Caco-2 (cell line): ENCODE results near the gene SLC6A8. TPM values are rescaled to one million over a fixed set of nuclear protein-coding genes. Genes with fewer than 3 reads are reported as not detected.
A peak's percentile ranks its signal among the peaks of the same experiment; 100 is the strongest.

Experiments
- BruUV-seq: library from RNA; stranded (reverse); fragments of 400-500 nt; replicated peaks from 2 replicates; lab custom pipeline; 2021; lab: Mats Ljungman, UMichigan
- CTCF ChIA-PET: fragments of 300-600 bp; sonication (Branson Sonifier 250); formaldehyde crosslinking; loops from one replicate; lab custom pipeline; 2022; ENCODE audit warnings: antibody characterized with exemption; lab: Charles Lee
- POLR2A ChIA-PET: fragments of 300-600 bp; sonication (Branson Sonifier 250); formaldehyde crosslinking; loops from one replicate; lab custom pipeline; 2022; ENCODE audit warnings: antibody characterized with exemption; lab: Charles Lee
- DNase-seq, 2 experiments: peaks; one replicate each; pipeline versions ENCODE4 v3.0.0 to v3.0.0-alpha.2; 2020 to 2022
- H3K27me3 ChIP-seq: replicated peaks from 2 replicates; pipeline ENCODE4 v1.6.0; 2011; ENCODE audit warnings: low read length; ENCODE audit not compliant: control insufficient read depth, insufficient read depth
- H3K36me3 ChIP-seq: 2 replicates; pipeline ENCODE4 v1.5.1; 2011; ENCODE audit warnings: low read length; ENCODE audit not compliant: control insufficient read depth, insufficient read depth
- H3K4me1 ChIP-seq: fragments of 250-450 bp; sonication (Bioruptor Pico); 2 replicates; pipeline ENCODE4 v1.5.1; 2020; ENCODE audit warnings: mild to moderate bottlenecking
- H3K4me3 ChIP-seq: 2 replicates; pipeline ENCODE4 v1.5.1; 2011; ENCODE audit warnings: low read depth, mild to moderate bottlenecking, control low read depth, low read length
- H3K9me3 ChIP-seq: fragments of 250-450 bp; sonication (Bioruptor Pico); 2 replicates; pipeline ENCODE4 v1.5.1; 2020; ENCODE audit warnings: mild to moderate bottlenecking, moderate library complexity
- H3K27ac Mint-ChIP-seq: one replicate; pipeline ENCODE4 v1.8.0; 2022; ENCODE audit warnings: mixed read lengths; ENCODE audit not compliant: unreplicated experiment
- H3K27me3 Mint-ChIP-seq: one replicate; pipeline ENCODE4 v1.8.0; 2022; ENCODE audit warnings: mixed read lengths; ENCODE audit not compliant: insufficient read depth, unreplicated experiment
- H3K36me3 Mint-ChIP-seq: one replicate; pipeline ENCODE4 v1.8.0; 2022; ENCODE audit warnings: mild to moderate bottlenecking, mixed read lengths; ENCODE audit not compliant: insufficient read depth, unreplicated experiment
- H3K4me1 Mint-ChIP-seq: one replicate; pipeline ENCODE4 v1.8.0; 2022; ENCODE audit warnings: low read depth, mixed read lengths; ENCODE audit not compliant: unreplicated experiment
- H3K4me3 Mint-ChIP-seq: one replicate; pipeline ENCODE4 v1.8.0; 2022; ENCODE audit warnings: mild to moderate bottlenecking, moderate library complexity, mixed read lengths; ENCODE audit not compliant: unreplicated experiment
- H3K9me3 Mint-ChIP-seq: one replicate; pipeline ENCODE4 v1.8.0; 2022; ENCODE audit warnings: mixed read lengths; ENCODE audit not compliant: unreplicated experiment
- intact Hi-C: fragments of 100-400 bp; cut with micrococcal nuclease; formaldehyde crosslinking; loops from one replicate; pipeline ENCODE4 v1.10.0; 2022; ENCODE audit not compliant: unreplicated experiment
- total RNA-seq: library from RNA; stranded (reverse); gene quantifications from 2 replicates; pipeline ENCODE4 v1.2.3, GENCODE V29; 2022
- TF ChIP-seq, protein P1 (sequence below), 2 experiments: fragments of 200-600 bp in 1 of 2; IDR thresholded peaks; 1 replicate in 1 of 2; 2 replicates in 1 of 2; pipeline versions ENCODE4 v1.5.1 to v1.8.0; 2011 to 2022; ENCODE audit warnings: antibody characterized with exemption in 1 of 2, control low read depth in 1 of 2, inconsistent platforms in 1 of 2, low read depth in 1 of 2, low read length in 1 of 2, mild to moderate bottlenecking in 1 of 2, moderate library complexity in 1 of 2; ENCODE audit not compliant: insufficient read depth in 1 of 2, severe bottlenecking in 1 of 2, unreplicated experiment in 1 of 2

The SLC6A8 gene
- total RNA-seq, 1 experiment from 2014 or later: 8.8 TPM

DNA sequence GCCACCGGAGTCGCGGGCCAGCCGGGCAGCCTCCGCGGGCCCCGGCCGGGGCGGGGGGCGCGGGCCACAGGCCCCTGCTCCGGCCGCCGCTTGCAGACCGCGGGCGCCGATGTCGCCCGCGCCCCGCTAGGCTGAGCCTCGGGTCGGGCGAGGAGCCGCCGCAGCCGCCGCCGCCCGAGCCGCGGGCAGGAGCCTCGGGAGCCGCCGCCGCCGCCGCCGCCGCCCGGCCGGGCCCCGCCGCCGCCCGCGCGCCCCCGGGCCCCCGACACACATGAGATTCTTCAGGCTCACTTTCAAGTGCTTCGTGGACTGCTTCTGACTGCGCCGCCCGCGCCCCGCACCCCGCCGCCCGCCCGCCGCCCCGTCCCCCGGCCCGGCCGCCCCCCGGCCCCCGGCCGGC, 345 bp downstream of the SLC6A8 start:
- intact Hi-C loops: no loop called here
- Mint-ChIP-seq H3K36me3 (peaks cover 5% of the 10 kb centered on the region), H3K4me1 (no peaks in the 10 kb centered on the region), H3K4me3 (peak overlapping the region; percentile 77), H3K27ac (no peak overlapping the region), H3K27me3 (no peaks in the 10 kb centered on the region), H3K9me3 (no peaks in the 10 kb centered on the region)
- TF ChIP-seq, protein P1, sequence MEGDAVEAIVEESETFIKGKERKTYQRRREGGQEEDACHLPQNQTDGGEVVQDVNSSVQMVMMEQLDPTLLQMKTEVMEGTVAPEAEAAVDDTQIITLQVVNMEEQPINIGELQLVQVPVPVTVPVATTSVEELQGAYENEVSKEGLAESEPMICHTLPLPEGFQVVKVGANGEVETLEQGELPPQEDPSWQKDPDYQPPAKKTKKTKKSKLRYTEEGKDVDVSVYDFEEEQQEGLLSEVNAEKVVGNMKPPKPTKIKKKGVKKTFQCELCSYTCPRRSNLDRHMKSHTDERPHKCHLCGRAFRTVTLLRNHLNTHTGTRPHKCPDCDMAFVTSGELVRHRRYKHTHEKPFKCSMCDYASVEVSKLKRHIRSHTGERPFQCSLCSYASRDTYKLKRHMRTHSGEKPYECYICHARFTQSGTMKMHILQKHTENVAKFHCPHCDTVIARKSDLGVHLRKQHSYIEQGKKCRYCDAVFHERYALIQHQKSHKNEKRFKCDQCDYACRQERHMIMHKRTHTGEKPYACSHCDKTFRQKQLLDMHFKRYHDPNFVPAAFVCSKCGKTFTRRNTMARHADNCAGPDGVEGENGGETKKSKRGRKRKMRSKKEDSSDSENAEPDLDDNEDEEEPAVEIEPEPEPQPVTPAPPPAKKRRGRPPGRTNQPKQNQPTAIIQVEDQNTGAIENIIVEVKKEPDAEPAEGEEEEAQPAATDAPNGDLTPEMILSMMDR (IDR thresholded peaks at IDR 0.05; ENCODE audit: insufficient read depth in 1 of 2, low read depth in 1 of 2, low read length in 1 of 2, severe bottlenecking in 1 of 2, unreplicated experiment in 1 of 2): no peak
- H3K36me3 ChIP-seq: no peaks in the 10 kb centered on the region
- no TSS peak for BruUV-seq
- H3K4me3 ChIP-seq: peak overlapping the region; percentile 18
- no peaks in the 10 kb centered on the region for H3K4me1 ChIP-seq
- no peak for DNase-seq
- no peaks in the 10 kb centered on the region for H3K27me3 ChIP-seq
- H3K9me3 ChIP-seq: no peaks in the 10 kb centered on the region
- POLR2A ChIA-PET: no interaction called here
- CTCF ChIA-PET: no interaction called here

DNA sequence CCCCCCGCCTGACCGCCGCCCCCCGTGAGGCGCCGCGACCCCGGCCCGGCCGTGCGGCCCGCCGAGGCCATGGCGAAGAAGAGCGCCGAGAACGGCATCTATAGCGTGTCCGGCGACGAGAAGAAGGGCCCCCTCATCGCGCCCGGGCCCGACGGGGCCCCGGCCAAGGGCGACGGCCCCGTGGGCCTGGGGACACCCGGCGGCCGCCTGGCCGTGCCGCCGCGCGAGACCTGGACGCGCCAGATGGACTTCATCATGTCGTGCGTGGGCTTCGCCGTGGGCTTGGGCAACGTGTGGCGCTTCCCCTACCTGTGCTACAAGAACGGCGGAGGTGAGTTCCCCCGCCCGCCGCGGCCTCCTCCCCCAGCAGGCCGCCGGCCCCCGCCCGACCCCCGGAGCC, 780 bp downstream of the SLC6A8 start:
- no peak overlapping the region for H3K27ac Mint-ChIP-seq
- Histone ChIP-seq H3K4me1 (no peaks in the 10 kb centered on the region), H3K9me3 (no peaks in the 10 kb centered on the region), H3K36me3 (no peaks in the 10 kb centered on the region), H3K27me3 (no peaks in the 10 kb centered on the region), H3K4me3 (peak overlapping the region; percentile 31)
- no peaks in the 10 kb centered on the region for H3K27me3 Mint-ChIP-seq
- CTCF ChIA-PET: no interaction called here
- POLR2A ChIA-PET: no interaction called here
- intact Hi-C loops: no loop called here
- no peaks in the 10 kb centered on the region for H3K9me3 Mint-ChIP-seq
- H3K4me3 Mint-ChIP-seq: no peak overlapping the region
- no TSS peak for BruUV-seq
- no peaks in the 10 kb centered on the region for H3K4me1 Mint-ChIP-seq
- TF ChIP-seq, protein P1 (IDR thresholded peaks at IDR 0.05; ENCODE audit: insufficient read depth in 1 of 2, low read depth in 1 of 2, low read length in 1 of 2, severe bottlenecking in 1 of 2, unreplicated experiment in 1 of 2): no peak
- DNase-seq: no peak
- peaks cover 10% of the 10 kb centered on the region for H3K36me3 Mint-ChIP-seq

DNA sequence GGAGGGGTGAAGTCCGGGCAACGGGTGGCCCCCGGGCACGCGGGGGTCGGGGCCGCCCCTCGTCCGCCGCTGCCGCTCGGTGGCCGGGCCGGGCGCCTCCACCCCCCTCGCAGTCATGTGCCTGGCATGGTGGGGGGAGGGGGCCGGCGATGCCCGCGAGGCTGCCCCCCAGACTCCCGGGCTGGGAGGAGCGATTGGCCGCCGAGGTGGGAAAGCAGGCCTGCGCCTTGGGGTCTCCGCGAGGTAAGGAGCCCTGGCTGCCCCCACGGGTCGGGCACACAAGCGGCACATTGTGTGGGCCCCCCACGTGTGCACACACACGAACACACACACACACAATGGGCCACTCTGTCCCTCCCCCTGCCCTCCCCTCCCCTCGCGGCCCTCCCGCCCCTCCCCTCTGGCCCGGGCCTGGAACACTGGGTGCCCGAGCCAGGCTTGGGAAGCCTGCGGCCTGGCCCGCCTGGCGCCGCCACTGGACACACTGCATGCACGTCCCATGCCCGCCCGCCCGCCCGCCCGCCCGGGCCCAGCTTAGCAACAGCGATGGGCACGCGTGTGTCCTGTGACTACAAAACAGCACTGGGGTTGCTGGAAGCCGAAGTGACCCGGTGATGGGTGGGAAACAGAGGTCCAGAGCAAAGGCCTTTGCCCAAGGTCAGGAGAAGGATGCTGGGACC, 1.3 kb downstream of the SLC6A8 start:
- Histone ChIP-seq H3K27me3 (no peaks in the 10 kb centered on the region), H3K9me3 (no peaks in the 10 kb centered on the region), H3K36me3 (no peaks in the 10 kb centered on the region), H3K4me1 (no peaks in the 10 kb centered on the region), H3K4me3 (peak overlapping the region; percentile 23)
- DNase-seq: no peak
- Mint-ChIP-seq H3K36me3 (peaks cover 14% of the 10 kb centered on the region), H3K9me3 (no peaks in the 10 kb centered on the region), H3K27me3 (no peaks in the 10 kb centered on the region), H3K27ac (no peak overlapping the region), H3K4me3 (peak overlapping the region; percentile 24), H3K4me1 (no peaks in the 10 kb centered on the region)
- intact Hi-C loops: no loop called here
- no TSS peak for BruUV-seq
- ChIA-PET CTCF (no interaction called here), POLR2A (no interaction called here)
- TF ChIP-seq, protein P1 (IDR thresholded peaks at IDR 0.05; ENCODE audit: insufficient read depth in 1 of 2, low read depth in 1 of 2, low read length in 1 of 2, severe bottlenecking in 1 of 2, unreplicated experiment in 1 of 2): no peak
